ENCODE measurements around the gene LCN10. TPM values are rescaled to one million over a fixed set of nuclear protein-coding genes. Genes with fewer than 3 reads are reported as not detected.

The LCN10 gene
- total and polyA plus RNA-seq, 2 of the 13 experiments (the other 11 are each of a cell fraction or from before 2014, with no cell fraction given): 0.53 to 0.61 TPM

DNA sequence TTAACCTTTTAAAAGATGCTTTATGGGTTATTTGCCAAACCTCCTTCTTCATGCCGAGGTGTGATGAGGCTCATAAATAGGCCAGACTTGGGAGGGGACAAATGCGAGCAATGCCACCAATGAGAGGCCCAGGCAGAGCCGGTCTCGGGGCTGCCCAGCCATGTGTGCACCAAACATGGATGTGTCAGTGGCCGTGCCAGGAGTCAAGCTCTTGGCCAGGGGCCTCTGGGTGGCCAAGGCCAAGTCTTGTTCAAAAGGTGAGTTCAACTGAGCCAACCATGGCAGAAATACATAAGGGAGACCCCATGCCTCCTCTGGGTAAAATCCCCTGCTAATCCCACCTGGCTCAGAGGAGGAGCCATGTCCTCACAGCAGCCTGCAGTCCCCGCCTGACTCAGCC lies 32.5 kb upstream of the LCN10 start:
- FAIRE-seq (no peak), ATAC-seq (no peak), DNase-seq (ENCODE audit: low spot score) (no peak)
- Histone ChIP-seq H3K27ac (ENCODE audit: extremely low read length, insufficient read depth, low read length) (no peak overlapping the region), H3K79me2 (ENCODE audit: insufficient read depth, low read length) (no peaks in the 10 kb centered on the region), H4K20me1 (ENCODE audit: insufficient read depth, low read length) (no peaks in the 10 kb centered on the region), H3K9me3 (ENCODE audit: low read length) (peaks cover 6% of the 10 kb centered on the region; the same call in 1 of the 2 replicates), H3K4me1 (ENCODE audit: insufficient read depth, low read length) (peaks cover 38% of the 10 kb centered on the region), H3K9ac (ENCODE audit: insufficient read depth, low read depth, low read length) (no peak overlapping the region), H3K27me3 (ENCODE audit: control insufficient read depth in 1 of 2, insufficient read depth in 2 of 2, low read length in 2 of 2) (no peaks in the 10 kb centered on the region), H3K4me3 (replicated peaks in 1 of 3; ENCODE audit: insufficient read depth in 1 of 3, low read depth in 2 of 3, low read length in 3 of 3) (no peak overlapping the region), H3K4me2 (ENCODE audit: low read depth, low read length) (no peak overlapping the region), H2AFZ (ENCODE audit: low read length) (no peak overlapping the region), H3K36me3 (replicated peaks in 1 of 2; ENCODE audit: control insufficient read depth in 1 of 2, insufficient read depth in 2 of 2, low read length in 2 of 2) (no peaks in the 10 kb centered on the region)
- intact Hi-C loops (cut with micrococcal nuclease; ENCODE audit: unreplicated experiment) (no loop called here), in situ Hi-C loops (cut with HindIII; ENCODE audit: extremely low pct_ligation_motif_present, low pct_unique_long_range_greater_than_20kb) (loop anchor here (10.0 kb wide), 1 partner anchor 270 kb away; the partner anchor contains the start of gene NPDC1)
- 96% methylated on average over 3 of the region's 6 CpGs for WGBS (ENCODE audit: low lambda C conversion rate)
- BruUV-seq (replicated peaks): no TSS peak
- POLR2A ChIA-PET: no interaction called here
- CTCF ChIA-PET (ENCODE audit: low intra/inter-chr PET ratio, low total read pairs): no interaction called here
- TF ChIP-seq SATB2 (CRISPR knock-in tag; IDR thresholded peaks at IDR 0.05): no peak
- TF ChIP-seq, protein P1, sequence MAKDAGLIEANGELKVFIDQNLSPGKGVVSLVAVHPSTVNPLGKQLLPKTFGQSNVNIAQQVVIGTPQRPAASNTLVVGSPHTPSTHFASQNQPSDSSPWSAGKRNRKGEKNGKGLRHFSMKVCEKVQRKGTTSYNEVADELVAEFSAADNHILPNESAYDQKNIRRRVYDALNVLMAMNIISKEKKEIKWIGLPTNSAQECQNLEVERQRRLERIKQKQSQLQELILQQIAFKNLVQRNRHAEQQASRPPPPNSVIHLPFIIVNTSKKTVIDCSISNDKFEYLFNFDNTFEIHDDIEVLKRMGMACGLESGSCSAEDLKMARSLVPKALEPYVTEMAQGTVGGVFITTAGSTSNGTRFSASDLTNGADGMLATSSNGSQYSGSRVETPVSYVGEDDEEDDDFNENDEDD (CRISPR knock-in tag; IDR thresholded peaks at IDR 0.05; ENCODE audit: borderline replicate concordance): no peak
- TF ChIP-seq MTF2 (CRISPR knock-in tag; IDR thresholded peaks at IDR 0.05; ENCODE audit: borderline replicate concordance): no peak
- no peak for TF ChIP-seq PHF5A (CRISPR knock-in tag; IDR thresholded peaks at IDR 0.05; ENCODE audit: low read depth, unreplicated experiment)
- TF ChIP-seq TMF1 (CRISPR knock-in tag; IDR thresholded peaks at IDR 0.05; ENCODE audit: low read depth): no peak

DNA sequence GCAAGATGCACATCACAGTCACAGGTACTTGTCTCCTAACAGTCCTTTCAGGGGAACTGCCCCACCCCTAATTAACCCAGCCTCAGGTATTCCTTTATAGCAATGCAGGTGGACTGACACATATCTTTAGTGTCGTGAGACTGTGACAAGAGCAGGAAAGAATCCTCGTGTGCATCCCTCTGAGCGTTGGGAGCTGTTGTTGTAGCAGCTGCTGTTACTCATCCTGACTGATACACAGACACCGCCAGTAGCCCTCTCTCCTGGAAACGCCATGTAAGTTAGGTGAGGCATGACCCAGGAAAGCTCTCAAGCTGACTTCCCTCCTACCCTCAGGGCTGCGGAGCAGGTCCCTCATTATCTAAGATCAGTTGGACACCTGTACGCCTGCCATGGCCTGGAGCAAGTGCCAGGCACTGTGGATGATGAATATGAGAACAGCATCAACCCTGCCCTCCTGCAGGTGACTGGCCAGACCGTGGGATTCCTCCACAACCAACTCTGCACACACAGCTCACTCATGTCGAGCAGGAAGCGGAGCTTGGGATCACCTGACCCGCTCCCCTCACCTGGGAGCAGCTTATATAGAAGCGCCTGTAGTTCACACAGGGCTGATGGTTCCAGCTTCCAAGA lies 31.8 kb upstream of the LCN10 start:
- 77% methylated on average over 12 of the region's 12 CpGs for WGBS (ENCODE audit: low lambda C conversion rate)
- Histone ChIP-seq H3K4me3 (replicated peaks in 1 of 3; ENCODE audit: insufficient read depth in 1 of 3, low read depth in 2 of 3, low read length in 3 of 3) (no peak overlapping the region), H3K36me3 (replicated peaks in 1 of 2; ENCODE audit: control insufficient read depth in 1 of 2, insufficient read depth in 2 of 2, low read length in 2 of 2) (no peaks in the 10 kb centered on the region), H4K20me1 (ENCODE audit: insufficient read depth, low read length) (no peaks in the 10 kb centered on the region), H3K9me3 (ENCODE audit: low read length) (peaks cover 6% of the 10 kb centered on the region; the same call in 1 of the 2 replicates), H2AFZ (ENCODE audit: low read length) (no peak overlapping the region), H3K27ac (ENCODE audit: extremely low read length, insufficient read depth, low read length) (no peak overlapping the region), H3K27me3 (ENCODE audit: control insufficient read depth in 1 of 2, insufficient read depth in 2 of 2, low read length in 2 of 2) (no peaks in the 10 kb centered on the region), H3K79me2 (ENCODE audit: insufficient read depth, low read length) (no peaks in the 10 kb centered on the region), H3K4me2 (ENCODE audit: low read depth, low read length) (no peak overlapping the region), H3K9ac (ENCODE audit: insufficient read depth, low read depth, low read length) (no peak overlapping the region), H3K4me1 (ENCODE audit: insufficient read depth, low read length) (peaks cover 32% of the 10 kb centered on the region)
- FAIRE-seq (no peak), DNase-seq (ENCODE audit: low spot score) (no peak), ATAC-seq (no peak)
- in situ Hi-C loops (cut with HindIII; ENCODE audit: extremely low pct_ligation_motif_present, low pct_unique_long_range_greater_than_20kb) (loop anchor here (10.0 kb wide), 1 partner anchor 270 kb away; the partner anchor contains the start of gene NPDC1), intact Hi-C loops (cut with micrococcal nuclease; ENCODE audit: unreplicated experiment) (no loop called here)
- POLR2A ChIA-PET: no interaction called here
- TF ChIP-seq ZNF782 (CRISPR knock-in tag; IDR thresholded peaks at IDR 0.05; ENCODE audit: borderline replicate concordance): no peak
- TF ChIP-seq MXI1 (IDR thresholded peaks at IDR 0.05; ENCODE audit: borderline replicate concordance, low read depth, low read length): no peak
- TF ChIP-seq NFE2L2 (IDR thresholded peaks at IDR 0.05; ENCODE audit: low read length): no peak
- no peak for TF ChIP-seq SETDB1 (CRISPR knock-in tag; IDR thresholded peaks at IDR 0.05; ENCODE audit: borderline replicate concordance)
- no peak for TF ChIP-seq SRSF9 (IDR thresholded peaks at IDR 0.05; ENCODE audit: borderline replicate concordance, insufficient read depth, low read depth, low read length, poor library complexity, severe bottlenecking)
- no peak for TF ChIP-seq SIX1 (CRISPR knock-in tag; IDR thresholded peaks at IDR 0.05; ENCODE audit: borderline replicate concordance)
- TF ChIP-seq ZNF160 (CRISPR knock-in tag; IDR thresholded peaks at IDR 0.05): no peak
- peak; percentile 99 for TF ChIP-seq ZNF12 (CRISPR knock-in tag; IDR thresholded peaks at IDR 0.05)
- no peak for TF ChIP-seq NKX3-1 (CRISPR knock-in tag; IDR thresholded peaks at IDR 0.05)
- CTCF ChIA-PET (ENCODE audit: low intra/inter-chr PET ratio, low total read pairs): no interaction called here
- no TSS peak for BruUV-seq (replicated peaks)
